GM21390 (cell line): ENCODE results near the gene TTC39C.
A peak's percentile ranks its signal among the peaks of the same experiment; 100 is the strongest.

ENCODE experiments used
- ATAC-seq: cut with Tn5 transposase; IDR thresholded peaks from one replicate; pipeline ENCODE4 v1.9.1; 2021; ENCODE audit not compliant: unreplicated experiment

The TTC39C gene

GRCh38 chr18:24014062-24014985 lies at the start of gene TTC39C:
Gene TTC39C, plus strand, starts transcription at chr18:24014754. Its CDS starts 118 bp downstream, at chr18:24014872.
- peak; percentile 29 for ATAC-seq

- no peak for ATAC-seq
These were observed 47.6 kb upstream of the TTC39C start for GRCh38 chr18:23966909-23967308.

- ATAC-seq = peak; percentile 51
These were observed 47.0 kb upstream of the TTC39C start for GRCh38 chr18:23967321-23968089.

- ATAC-seq = no peak
These were observed 45.6 kb upstream of the TTC39C start for GRCh38 chr18:23968638-23969604.

- no peak for ATAC-seq
These were observed 44.9 kb upstream of the TTC39C start for GRCh38 chr18:23969664-23970063.

- ATAC-seq = no peak
These were observed 44.1 kb upstream of the TTC39C start for GRCh38 chr18:23970161-23971096.

GRCh38 chr18:23971097-23971440 lies 43.5 kb upstream of the TTC39C start:
- ATAC-seq = no peak

- no peak for ATAC-seq
These were observed 42.8 kb upstream of the TTC39C start for GRCh38 chr18:23971666-23972230.

- ATAC-seq = peak; percentile 75
These were observed 42.1 kb upstream of the TTC39C start for GRCh38 chr18:23972453-23972852.

- no peak for ATAC-seq
These were observed 37.5 kb upstream of the TTC39C start for GRCh38 chr18:23977103-23977502.

GRCh38 chr18:23977719-23978483 lies 36.7 kb upstream of the TTC39C start:
- ATAC-seq = no peak

- ATAC-seq = peak; percentile 80
These were observed 33.1 kb upstream of the TTC39C start for GRCh38 chr18:23981369-23981980.

- ATAC-seq = no peak
These were observed 32.1 kb upstream of the TTC39C start for GRCh38 chr18:23982155-23983079.

- ATAC-seq = no peak
These were observed 31.4 kb upstream of the TTC39C start for GRCh38 chr18:23983112-23983511.

- ATAC-seq = peak; percentile 72
These were observed 27.8 kb upstream of the TTC39C start for GRCh38 chr18:23986600-23987359.
